Fibroblast of lung (primary cell): ENCODE data around the gene LPGAT1. TPM values are rescaled to one million over a fixed set of nuclear protein-coding genes. Genes with fewer than 3 reads are reported as not detected.

ENCODE experiments used
- DNase-seq, 2 donors: peaks; one replicate each; pipeline versions ENCODE4 v3.0.0 to v3.0.0-alpha.2; 2010; ENCODE audit warnings: low read depth in 2 of 2
- H2AFZ ChIP-seq: 2 replicates; pipeline ENCODE4 v1.5.1; 2012; ENCODE audit warnings: low read length, control low read depth, inconsistent platforms
- H3K27ac ChIP-seq: 2 replicates; pipeline ENCODE4 v1.5.1; 2011; ENCODE audit warnings: low read length, control low read depth; ENCODE audit not compliant: insufficient read depth
- H3K27me3 ChIP-seq: 2 replicates; pipeline ENCODE4 v1.5.1; 2011; ENCODE audit warnings: mild to moderate bottlenecking, low read length; ENCODE audit not compliant: control insufficient read depth, insufficient read depth
- H3K36me3 ChIP-seq: 2 replicates; pipeline ENCODE4 v1.5.1; 2011; ENCODE audit warnings: low read length; ENCODE audit not compliant: control insufficient read depth, insufficient read depth
- H3K4me1 ChIP-seq: 2 replicates; pipeline ENCODE4 v1.5.1; 2011; ENCODE audit warnings: low read length; ENCODE audit not compliant: control insufficient read depth, insufficient read depth; ENCODE audit errors: extremely low read depth
- H3K4me2 ChIP-seq: 2 replicates; pipeline ENCODE4 v1.5.1; 2011; ENCODE audit warnings: low read length, control low read depth; ENCODE audit not compliant: insufficient read depth; ENCODE audit errors: extremely low read depth
- H3K4me3 ChIP-seq, 4 experiments: fragments of 200-600 bp in 1 of 4; sonication (generic) in 1 of 4; replicated peaks in 1 of 4; 2 replicates each; pipeline ENCODE4 v1.5.1; 2011 to 2016; ENCODE audit warnings: low read length in 4 of 4, low read depth in 3 of 4, mild to moderate bottlenecking in 3 of 4, control low read depth in 2 of 4, inconsistent platforms in 1 of 4, mixed read lengths in 1 of 4; ENCODE audit not compliant: insufficient read depth in 1 of 4; ENCODE audit errors: control extremely low read depth in 1 of 4
- H3K79me2 ChIP-seq: 2 replicates; pipeline ENCODE4 v1.5.1; 2012; ENCODE audit warnings: mild to moderate bottlenecking, low read length, inconsistent platforms; ENCODE audit not compliant: control insufficient read depth, insufficient read depth
- H3K9ac ChIP-seq: 2 replicates; pipeline ENCODE4 v1.5.1; 2011; ENCODE audit warnings: mild to moderate bottlenecking, low read length, control low read depth; ENCODE audit not compliant: insufficient read depth
- H3K9me3 ChIP-seq: 2 replicates; pipeline ENCODE4 v1.5.1; 2012; ENCODE audit warnings: low read depth, low read length; ENCODE audit not compliant: control insufficient read depth, insufficient read depth
- H4K20me1 ChIP-seq: 2 replicates; pipeline ENCODE4 v1.5.1; 2011; ENCODE audit warnings: low read length; ENCODE audit not compliant: control insufficient read depth, insufficient read depth; ENCODE audit errors: extremely low read depth
- EZH2 ChIP-seq: IDR thresholded peaks from 2 replicates; pipeline ENCODE4 v1.5.1; 2012; ENCODE audit warnings: low read length, control low read depth, mild to moderate bottlenecking; ENCODE audit errors: missing control alignments
- polyA plus RNA-seq, 2 donors: library from polyadenylated mRNA; depleted of rRNA in 1 of 2; stranded (reverse) in 1 of 2; unstranded in 1 of 2; fragments of >200 nt; gene quantifications; 2 replicates each; pipeline ENCODE4 v1.2.1, GENCODE V29; 2011 to 2012; ENCODE audit warnings: missing spikeins in 1 of 2
- total RNA-seq: library from RNA; depleted of rRNA; stranded (reverse); fragments of >200 nt; gene quantifications from 2 replicates; pipeline ENCODE4 v1.2.1, GENCODE V29; 2014
- TF ChIP-seq, protein P1 (sequence below), 2 donors: IDR thresholded peaks in 1 of 2; conservative IDR thresholded peaks in 1 of 2; 1 replicate in 1 of 2; 2 replicates in 1 of 2; pipeline ENCODE4 v1.5.1; 2011 to 2012; ENCODE audit warnings: low read length in 2 of 2, control low read depth in 1 of 2, inconsistent platforms in 1 of 2, low read depth in 1 of 2, mild to moderate bottlenecking in 1 of 2

LPGAT1 gene
- total and polyA plus RNA-seq, 2 donors (not counting 1 experiment from before 2014, with no cell fraction given), result 20.7 to 34.7 TPM

DNA sequence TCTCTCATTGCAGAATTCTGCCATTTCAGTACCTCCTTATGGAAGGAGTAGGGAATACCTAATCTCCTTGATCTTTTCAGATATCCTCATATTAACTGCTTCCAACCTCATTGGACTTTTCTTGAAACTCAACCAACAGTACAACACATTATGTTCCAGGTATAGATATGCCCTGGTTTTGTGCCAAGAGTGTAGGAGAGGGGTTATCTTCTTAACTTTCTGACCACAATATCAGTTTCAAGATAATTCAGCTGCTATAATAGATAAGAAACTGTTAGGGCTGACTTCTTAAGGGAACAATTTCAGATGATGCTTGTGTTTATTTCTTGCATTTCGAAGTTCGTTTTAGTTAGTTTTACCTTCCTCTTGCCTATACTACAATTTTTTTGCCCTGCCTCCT lies 2.1 kb upstream of the LPGAT1 start:
- no peak for DNase-seq
- no peaks in the 10 kb centered on the region for H4K20me1 ChIP-seq
- H3K4me3 ChIP-seq, result no peak overlapping the region
- H3K9ac ChIP-seq, result no peak overlapping the region
- no peak overlapping the region for H2AFZ ChIP-seq
- peaks cover 2% of the 10 kb centered on the region for H3K79me2 ChIP-seq
- H3K4me1 ChIP-seq, result no peaks in the 10 kb centered on the region
- no peaks in the 10 kb centered on the region for H3K36me3 ChIP-seq
- H3K9me3 ChIP-seq, result no peaks in the 10 kb centered on the region
- TF ChIP-seq, protein P1, sequence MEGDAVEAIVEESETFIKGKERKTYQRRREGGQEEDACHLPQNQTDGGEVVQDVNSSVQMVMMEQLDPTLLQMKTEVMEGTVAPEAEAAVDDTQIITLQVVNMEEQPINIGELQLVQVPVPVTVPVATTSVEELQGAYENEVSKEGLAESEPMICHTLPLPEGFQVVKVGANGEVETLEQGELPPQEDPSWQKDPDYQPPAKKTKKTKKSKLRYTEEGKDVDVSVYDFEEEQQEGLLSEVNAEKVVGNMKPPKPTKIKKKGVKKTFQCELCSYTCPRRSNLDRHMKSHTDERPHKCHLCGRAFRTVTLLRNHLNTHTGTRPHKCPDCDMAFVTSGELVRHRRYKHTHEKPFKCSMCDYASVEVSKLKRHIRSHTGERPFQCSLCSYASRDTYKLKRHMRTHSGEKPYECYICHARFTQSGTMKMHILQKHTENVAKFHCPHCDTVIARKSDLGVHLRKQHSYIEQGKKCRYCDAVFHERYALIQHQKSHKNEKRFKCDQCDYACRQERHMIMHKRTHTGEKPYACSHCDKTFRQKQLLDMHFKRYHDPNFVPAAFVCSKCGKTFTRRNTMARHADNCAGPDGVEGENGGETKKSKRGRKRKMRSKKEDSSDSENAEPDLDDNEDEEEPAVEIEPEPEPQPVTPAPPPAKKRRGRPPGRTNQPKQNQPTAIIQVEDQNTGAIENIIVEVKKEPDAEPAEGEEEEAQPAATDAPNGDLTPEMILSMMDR (conservative IDR thresholded peaks at IDR 0.05 in 1 of 2, IDR thresholded peaks at IDR 0.05 in 1 of 2; ENCODE audit: low read depth in 1 of 2, low read length in 2 of 2), result no peak
- TF ChIP-seq EZH2, result no peak
- no peaks in the 10 kb centered on the region for H3K27me3 ChIP-seq
- no peak overlapping the region for H3K4me2 ChIP-seq
- H3K27ac ChIP-seq, result no peak overlapping the region

GRCh38 chr1:211831558-211832323 lies 1.2 kb upstream of the LPGAT1 start:
- Histone ChIP-seq H3K4me3 (no peak overlapping the region), H3K4me1 (no peaks in the 10 kb centered on the region), H3K79me2 (peaks cover 2% of the 10 kb centered on the region), H3K27ac (no peak overlapping the region), H3K9me3 (no peaks in the 10 kb centered on the region), H3K9ac (no peak overlapping the region), H3K4me2 (no peak overlapping the region), H3K27me3 (no peaks in the 10 kb centered on the region), H4K20me1 (no peaks in the 10 kb centered on the region), H2AFZ (no peak overlapping the region), H3K36me3 (no peaks in the 10 kb centered on the region)
- no peak for TF ChIP-seq EZH2
- TF ChIP-seq, protein P1 (conservative IDR thresholded peaks at IDR 0.05 in 1 of 2, IDR thresholded peaks at IDR 0.05 in 1 of 2; ENCODE audit: low read depth in 1 of 2, low read length in 2 of 2), result no peak
- DNase-seq, result no peak

DNA sequence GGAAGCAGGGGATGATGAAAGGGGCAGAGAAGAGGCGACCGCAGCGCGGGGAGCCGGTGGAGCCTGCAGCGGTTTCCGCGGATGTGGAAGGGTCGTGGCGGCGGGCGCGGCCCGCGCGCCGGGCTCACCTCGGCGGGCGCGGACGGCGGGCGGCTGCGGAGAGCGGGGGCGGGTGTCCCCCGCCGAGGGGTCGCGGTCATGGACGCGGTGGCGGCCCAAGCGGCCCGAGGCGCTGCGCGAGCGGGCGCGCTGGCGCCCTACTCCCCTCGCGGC lies 572 bp downstream of the LPGAT1 start:
- no peak overlapping the region for H2AFZ ChIP-seq
- H3K27ac ChIP-seq, result peak overlapping the region; percentile 4
- no peaks in the 10 kb centered on the region for H3K4me1 ChIP-seq
- peak overlapping the region; percentile 57 to 87 (median 64) for H3K4me3 ChIP-seq
- no peaks in the 10 kb centered on the region for H3K27me3 ChIP-seq
- no peaks in the 10 kb centered on the region for H3K9me3 ChIP-seq
- TF ChIP-seq EZH2, result no peak
- peaks cover 2% of the 10 kb centered on the region for H3K79me2 ChIP-seq
- DNase-seq, result peak in 1 of 2 donors; percentile 11
- H4K20me1 ChIP-seq, result no peaks in the 10 kb centered on the region
- peak overlapping the region; percentile 86 for H3K4me2 ChIP-seq
- H3K9ac ChIP-seq, result peak overlapping the region; percentile 68
- H3K36me3 ChIP-seq, result no peaks in the 10 kb centered on the region
